DMS114 treated with DMSO at 0.1 percent for 48 hours (cell line): Measurements from ENCODE around the gene CMTM1.

Source experiments
- DNase-seq: peaks from one replicate; lab custom pipeline; 2025; ENCODE audit not compliant: unreplicated experiment; lab: John Stamatoyannopoulos, UW

Gene CMTM1

DNA sequence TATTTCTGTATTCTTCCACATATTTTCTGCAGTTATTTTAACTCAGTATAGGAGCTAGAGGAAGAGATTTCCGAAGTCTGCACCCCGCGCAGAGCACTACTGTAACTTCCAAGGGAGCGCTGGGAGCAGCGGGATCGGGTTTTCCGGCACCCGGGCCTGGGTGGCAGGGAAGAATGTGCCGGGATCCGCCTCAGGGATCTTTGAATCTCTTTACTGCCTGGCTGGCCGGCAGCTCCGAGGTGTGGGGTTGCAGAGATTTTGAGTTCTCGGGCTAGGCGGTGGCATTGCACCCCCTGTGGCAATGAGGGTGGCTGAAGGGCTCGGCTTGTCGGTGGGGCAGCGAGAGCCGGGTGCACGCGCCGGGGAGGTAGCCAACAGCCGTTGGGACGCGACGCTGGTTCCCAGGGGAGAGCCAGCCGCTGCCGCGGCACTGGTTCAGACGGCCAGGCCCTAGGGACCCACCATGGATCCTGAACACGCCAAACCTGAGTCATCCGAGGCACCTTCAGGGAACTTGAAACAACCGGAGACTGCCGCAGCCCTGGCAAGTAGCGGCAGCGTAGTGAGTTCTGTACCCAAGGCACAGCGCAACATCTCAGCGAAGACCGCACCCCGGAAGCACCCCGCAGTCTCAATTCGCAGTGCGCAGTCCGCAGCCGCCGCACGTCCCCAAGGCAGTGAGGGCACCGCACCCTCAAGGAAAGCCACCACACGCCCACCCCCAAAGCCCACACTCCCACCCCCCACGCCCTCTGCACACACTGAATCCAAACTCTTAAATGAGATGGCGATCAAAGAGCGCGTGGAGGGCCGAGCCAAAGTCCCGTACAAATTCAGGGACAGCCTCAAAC is at the start of gene CMTM1:
Gene CMTM1 (plus strand): TSS at position 389 of the 851 bp plus-strand sequence. CDS start 75 bp downstream, at position 464.
- DNase-seq = no peak

GRCh38 chr16:66516509-66516807 is 49.8 kb upstream of the CMTM1 start:
- DNase-seq = no peak

DNA sequence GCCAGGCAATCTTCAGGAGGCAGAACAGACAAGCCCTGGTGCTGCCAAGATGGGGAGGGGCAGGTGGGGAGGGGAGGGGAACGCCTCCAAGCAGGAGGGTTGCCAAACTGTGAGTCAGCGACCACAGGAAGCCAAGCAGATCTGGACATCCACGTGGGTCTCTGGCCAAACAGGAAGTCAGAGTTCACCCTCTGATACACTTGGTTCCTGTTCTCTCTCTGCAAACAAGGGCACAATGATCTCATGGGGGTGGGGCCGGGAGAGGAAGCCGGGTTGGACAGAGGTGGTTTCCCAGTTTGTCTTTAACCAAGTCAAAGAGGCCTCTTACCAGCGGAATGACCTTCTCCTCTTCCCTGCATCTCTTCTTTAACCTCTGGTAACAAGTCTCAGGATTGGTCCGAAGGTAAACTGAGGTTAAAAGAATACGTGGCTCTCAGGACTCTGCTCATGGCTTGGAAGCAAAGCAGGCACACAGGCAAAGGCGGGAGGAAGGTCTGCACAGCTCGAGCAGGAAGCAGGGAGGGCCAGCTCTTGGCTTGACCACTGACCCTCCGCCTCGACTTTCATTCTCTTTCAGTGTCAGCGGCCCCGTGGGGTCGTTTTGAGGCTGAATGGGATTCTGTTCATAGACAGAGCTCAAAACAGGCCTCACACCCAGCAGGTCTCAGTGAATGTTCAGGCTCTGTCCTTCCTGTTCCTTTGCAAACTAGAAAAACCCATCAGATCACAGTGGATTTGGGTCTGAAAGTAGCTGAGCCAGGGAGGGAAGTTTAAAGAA is 49.2 kb upstream of the CMTM1 start:
- no peak for DNase-seq

DNA sequence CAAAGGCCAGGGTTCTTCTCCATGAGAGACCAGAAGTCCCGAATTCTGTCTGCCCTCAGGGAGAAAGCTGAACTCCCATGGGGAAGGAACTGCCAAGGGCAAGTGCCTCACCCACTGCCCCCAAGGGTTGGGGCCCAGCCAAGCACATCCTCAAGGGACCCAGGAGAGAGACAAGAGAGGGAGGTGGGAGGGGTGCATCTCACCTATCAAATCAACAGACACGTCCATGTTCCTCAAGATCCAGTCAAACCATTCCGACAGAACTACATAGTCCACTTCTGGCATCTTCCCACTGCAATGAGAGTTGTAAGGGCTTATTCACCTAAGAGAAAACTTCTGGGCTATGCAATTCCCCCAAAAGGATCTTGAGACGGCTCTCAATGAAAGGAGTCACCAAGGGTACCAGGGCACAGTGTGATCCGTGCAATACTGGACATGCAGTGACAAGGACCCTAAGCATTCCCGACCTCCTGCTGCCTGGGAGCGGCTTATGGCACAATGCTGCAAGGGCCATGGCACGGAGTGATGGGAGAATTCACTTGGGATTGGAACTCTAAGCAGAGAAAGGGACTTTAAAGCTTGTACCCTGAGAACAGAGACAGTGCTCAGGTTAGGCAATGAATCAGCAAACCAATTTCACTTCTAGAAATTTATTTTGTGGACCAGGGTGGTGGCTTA is 48.5 kb upstream of the CMTM1 start:
- DNase-seq = no peak

DNA sequence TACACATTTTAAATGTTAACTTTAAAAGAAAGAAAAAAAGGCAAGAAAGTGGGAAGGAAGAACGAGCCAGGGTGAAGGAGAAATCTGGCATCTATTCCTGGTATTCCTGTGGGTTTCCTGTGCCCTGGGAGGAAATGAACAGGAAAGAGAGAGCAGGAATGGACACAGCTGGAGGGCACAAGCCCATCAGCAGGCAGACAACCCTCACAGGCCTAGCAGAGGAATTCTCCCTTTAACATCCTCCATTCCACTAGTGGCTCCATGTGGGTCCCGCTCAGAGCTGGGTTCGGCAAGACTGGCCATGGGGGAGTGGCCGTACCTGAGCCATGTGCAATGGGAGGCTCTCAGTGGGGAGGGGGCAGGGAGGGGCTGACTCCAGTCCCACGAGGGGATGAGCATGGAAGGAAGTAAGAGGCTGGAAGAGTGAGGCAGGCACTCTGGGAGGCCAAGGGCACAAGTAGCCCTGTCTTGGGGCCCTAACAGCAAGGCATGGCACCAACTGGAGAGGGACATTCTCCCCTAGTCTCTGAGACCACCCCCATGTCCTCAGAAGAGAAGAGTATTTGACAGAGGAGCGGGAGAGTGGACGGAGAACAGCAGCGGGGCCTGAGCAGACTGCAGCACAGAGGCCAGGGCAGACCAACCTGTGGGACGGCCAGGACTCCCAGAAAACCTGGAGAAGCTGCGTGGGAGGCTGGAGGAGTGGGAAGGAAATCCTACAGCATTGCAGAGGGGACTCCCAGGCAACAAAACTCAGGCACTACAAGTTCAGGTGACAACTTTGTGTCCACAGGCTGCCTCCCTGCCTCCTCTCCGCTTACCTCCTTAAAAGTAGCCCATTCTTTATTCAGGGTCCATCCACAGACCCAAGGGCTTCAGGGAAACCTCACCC is 46.5 kb upstream of the CMTM1 start:
- no peak for DNase-seq

DNA sequence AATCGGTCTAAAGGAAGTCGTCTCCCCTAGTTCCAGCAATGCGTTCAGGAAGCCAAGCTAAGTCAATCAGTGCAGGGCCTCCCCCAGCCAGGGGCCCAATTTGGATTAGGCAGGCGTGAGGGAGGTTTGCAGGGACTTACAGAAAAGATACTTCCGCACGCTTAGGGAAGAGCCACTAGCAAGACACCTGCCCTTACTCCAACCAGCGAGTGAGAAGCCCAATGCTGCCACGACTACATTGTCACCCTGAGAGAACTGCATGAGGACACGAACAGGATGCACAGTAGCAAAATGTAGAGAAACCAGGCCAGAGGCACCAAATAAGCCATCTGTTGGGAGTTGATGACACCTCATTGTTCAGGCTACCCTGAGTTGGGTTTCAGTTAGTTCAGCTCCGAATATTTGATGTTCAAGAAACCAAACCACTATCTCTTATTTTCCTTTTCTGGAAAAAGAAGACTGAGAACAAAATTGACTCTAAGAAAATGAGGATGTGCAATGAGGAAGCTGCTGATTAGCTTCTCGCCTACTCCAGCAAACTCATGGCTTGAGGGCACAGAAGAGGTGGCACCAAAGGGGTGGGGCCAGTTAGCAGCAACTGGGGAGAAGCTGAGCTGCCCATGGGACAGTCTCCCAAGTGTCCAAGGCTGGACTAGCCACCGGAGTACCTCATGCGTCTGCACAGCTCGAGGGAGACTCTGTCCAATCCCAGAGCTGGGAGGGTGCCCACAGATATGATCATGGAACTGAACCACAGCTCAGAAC is 45.7 kb upstream of the CMTM1 start:
- DNase-seq = no peak

DNA sequence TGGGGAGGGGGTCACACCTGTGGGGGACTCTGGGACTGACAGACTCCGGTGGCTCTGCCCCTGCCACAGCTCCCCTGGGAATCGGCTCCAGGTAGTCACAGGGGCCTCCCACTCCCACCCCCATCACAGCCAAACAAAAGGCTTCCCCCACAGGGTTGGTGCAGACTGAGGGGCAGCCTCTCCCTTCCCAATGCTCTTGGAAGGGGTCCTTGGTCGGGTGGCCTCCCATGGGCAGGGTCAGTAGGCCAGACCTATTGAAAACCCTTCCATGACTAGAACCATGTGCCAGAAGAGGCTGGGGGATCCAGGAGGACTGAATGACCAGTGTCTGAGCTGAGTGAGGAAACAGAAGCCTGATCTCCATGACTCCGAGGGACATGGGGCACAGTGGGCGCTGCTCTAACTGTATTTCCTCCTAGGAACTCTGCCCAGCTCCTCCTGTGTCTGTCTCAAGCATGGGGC is 45.0 kb upstream of the CMTM1 start:
- no peak for DNase-seq

DNA sequence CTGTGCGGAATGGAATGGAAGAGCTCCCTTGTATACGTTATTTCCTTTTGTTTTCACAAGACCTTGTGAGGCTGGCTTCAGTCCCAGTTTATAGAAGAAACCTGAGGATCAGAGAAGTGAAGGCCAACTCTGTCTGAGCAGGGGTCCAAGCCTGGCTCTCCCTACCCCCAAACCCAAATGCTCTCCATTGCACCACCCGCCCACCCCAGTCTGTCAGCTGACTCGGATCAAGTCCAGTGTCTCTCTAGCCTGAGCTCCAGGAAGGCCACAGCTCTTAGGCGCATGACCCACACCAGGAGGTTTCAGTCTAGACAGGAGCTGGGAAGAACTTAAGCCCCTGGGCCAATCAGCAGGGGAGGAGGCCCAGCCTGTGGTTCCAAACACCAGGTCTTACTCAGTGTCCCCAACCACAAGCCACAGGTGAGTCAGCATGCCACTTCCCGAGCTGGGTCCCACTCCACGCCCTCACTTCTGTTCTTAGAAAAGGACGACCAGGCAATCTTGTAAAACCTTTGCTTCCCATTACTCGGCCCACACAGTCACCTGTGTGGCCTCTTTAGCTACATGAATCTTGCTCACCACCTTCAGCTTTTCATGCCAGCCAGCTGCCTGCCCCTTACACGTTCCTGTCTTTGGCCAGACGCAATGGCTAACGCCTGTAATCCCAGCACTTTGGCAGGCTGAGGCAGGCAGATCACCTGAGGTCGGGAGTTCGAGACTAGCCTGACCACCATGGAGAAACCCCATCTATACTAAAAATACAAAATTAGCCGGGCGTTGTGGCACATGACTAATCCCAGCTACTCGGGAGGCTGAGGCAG is 44.1 kb upstream of the CMTM1 start:
- DNase-seq = no peak

DNA sequence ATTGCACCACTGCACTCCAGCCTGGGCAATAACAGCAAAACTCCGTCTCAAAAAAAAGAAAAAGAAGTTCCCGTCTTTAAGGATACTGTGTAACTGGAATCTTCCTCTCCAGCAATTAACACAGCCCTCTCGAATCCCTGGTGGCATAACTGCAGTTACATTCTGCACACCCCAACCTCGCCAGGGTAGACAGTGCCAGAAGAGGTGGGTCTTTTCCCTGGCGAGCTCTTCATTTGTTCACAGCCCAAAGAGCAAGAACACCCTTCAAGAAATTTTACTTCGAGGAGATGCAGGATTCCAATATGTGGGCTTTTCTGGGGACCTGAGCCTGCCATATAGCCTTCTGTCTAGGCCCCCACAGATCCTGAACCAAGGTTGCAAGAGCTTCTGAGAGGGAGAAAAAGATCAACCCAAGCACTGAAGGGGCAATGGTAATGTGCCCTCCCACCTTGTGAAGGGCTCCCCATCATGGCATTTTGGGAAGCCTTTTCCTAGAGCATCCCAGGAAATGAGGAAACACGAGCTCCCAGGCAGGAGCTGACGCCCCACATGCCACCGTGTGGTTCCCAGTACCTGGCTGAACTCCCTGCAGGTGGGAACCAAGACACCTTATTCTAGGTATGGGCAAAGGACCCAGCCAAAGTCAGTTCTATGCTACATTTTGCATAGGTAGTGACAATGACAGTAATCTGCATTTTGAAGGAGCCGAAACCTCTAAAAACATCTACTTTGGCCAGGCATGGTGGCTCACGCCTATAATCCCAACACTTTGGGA is 43.2 kb upstream of the CMTM1 start:
- DNase-seq = no peak

DNA sequence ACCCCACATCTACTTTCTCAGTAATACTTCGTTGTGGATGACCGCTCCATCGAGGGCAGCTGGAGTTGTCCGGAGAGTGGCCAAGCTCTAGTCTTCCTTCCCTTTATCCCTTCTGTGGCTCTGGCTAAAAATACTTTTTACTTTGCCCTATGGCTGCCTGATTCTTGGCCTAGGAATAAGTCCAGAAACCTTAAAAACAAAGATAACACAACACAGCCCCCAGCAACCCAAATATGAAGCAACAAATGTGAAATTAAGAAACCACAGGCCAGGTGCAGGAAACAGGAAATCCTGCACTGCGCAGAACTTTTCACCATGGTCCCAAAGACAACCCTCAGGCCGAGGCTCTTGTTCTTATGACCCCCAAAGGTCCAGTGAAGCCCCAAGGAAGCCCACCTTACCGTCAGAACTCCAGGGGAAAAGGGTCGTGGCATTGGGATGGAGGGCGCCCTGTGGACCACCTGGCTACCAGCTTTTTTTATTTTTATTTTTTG is 42.3 kb upstream of the CMTM1 start:
- DNase-seq = no peak

DNA sequence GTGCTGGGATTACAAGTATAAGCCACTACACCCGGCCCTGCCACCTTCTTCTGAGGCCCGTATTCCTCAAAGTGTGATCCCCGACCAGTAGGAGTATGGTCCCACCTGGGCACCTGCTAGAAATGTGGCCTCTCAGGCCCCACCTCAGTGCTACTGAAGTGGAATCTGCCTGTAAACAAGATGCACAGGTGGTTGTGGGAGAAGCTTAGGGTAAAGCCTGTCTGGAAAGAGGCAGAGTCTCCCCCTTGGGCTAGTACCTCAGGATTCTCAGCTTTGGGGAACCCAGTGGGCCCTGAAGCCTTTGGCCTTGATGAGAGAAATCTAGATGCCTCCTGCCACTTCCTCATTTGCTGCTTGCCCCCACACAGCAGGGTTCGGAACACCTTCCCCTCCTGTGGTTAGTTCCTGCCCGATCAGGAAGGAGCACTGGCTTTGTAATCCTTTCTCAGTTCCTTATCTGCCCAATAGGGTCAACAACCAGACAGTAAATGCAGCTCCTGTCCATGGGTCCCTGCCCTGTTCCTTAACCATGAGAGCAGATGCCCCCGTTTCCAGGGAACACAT is 41.6 kb upstream of the CMTM1 start:
- no peak for DNase-seq

DNA sequence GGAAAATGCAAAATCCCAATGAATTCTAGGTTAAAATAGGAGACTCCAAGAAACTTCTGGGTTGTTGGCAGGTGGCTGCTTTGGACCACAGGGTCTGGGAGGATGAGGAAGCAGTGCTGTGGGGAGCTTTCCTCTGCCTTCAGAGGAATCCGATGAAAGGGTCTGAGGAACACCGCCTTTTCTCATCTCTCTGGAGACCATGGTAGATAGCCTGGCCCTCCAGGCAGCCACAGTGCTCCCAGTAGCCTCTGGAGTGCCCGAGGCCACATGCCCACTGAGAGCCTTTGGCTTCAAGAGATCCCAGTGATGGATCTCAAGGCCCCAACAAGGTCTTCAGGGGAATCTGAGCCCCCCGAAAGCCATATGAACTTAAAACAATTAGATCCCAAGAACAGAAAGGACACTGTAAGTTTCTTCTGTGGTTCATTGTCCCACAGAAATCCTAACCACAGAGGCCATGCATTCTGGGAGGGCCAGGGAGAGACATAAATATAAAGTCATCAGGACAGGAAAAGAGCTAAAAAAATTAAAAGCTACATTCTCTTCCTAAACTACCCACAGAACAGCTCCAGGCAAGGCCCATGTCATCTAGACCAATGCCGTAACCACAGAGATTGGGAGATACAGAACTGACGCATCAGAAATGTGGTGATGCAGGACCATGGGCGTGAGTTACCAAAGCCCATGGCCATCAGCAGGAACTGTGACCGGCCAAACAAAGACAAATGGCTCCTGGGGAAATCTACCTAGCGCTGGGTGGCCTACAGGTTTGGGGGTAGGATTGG is 40.7 kb upstream of the CMTM1 start:
- DNase-seq = no peak

DNA sequence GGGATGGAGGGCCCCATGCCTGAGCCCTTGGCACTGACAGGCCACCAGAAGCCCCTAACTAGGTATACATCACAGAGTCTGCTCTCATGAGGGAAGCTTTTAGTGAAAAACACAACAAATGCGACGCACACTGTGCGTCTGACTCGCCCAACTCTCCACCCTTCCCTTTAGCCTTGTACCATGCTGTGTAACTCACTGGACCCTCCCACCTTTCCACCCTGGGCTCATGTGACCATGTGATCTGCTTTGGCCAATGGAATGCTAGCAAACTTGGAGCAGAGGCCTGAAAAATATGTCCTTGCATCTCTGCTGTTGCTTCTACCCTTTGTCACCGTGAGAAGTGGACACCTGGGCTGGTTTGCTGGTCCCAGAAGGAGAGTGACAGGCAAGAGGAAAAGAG is 37.9 kb upstream of the CMTM1 start:
- no peak for DNase-seq

GRCh38 chr16:66529475-66529874 is 36.8 kb upstream of the CMTM1 start:
- DNase-seq = no peak

DNA sequence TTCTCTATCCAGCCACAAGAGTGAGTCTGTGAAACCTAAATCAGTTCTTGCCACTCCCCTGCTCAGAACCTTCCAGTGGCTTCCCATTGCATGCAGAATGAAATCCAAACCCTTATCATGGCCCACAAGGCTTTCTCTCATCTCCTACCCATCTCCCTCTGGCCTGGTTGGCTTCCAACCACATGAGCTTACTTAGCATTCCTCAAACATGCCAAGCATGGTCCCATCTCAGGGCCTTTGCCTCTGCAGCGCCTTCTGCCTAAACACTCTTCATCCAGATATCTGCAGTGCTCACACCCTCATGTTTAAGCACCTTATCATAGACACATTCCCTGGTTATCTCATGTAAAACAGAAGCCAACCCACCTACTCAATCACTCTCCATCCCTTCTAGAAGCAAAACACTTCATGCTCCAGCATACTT is 31.9 kb upstream of the CMTM1 start:
- no peak for DNase-seq

DNA sequence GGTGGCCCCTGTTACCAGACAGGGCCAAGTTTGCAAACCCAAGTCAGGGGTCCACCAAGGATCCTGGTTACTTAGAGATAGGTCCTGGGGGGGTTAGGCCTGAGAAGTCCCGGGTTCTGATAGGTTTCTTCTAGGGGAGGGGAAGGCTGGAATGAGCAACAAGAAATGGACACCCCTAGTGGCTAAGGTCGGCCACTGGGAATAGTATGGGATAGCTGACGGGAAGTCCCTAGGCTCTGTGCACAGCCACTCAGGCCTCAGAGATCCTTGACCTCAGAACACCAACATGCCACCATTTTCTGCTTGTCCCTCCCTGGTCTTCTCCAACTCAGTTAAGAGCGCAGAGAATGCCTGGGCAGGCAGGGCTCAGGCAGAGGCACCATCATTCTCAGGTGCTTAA is 29.7 kb upstream of the CMTM1 start:
- no peak for DNase-seq

DNA sequence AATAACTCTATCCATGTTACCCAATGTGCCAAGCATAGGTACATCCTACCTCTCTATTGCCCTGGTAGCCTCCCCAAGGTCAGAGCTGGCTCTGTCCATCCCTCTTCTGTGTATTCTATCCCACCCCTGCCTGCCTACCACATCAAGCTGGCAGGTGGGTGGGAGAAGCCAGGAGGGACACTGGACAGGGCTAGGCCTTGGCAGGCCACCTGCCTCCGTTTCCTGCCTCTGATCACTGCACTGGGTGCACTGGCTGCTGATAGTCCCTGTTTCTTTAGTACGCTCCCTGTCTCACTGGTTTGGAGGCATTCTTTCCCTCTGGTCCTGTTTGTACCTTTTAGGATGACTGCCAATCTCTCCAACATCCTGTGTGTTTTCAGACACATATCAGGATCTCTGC is 29.0 kb upstream of the CMTM1 start:
- no peak for DNase-seq
